ENCODE results near the gene EEF2K.
"Not testable (repeated sequence)": the region's sequence is repeated elsewhere in the genome, so short reads cannot be mapped to it uniquely, and the experiment has no call there.

EEF2K gene

GRCh38 chr16:22206013-22206841, at the start of gene EEF2K:
Gene EEF2K, plus strand, starts transcription at chr16:22206278. Its CDS starts 19,452 bp downstream, at chr16:22225730.
- peak; percentile 96 for DNase-seq

GRCh38 chr16:22161401-22161800, 44.7 kb upstream of the EEF2K start:
- DNase-seq: no peak

- DNase-seq: no peak
Observed at GRCh38 chr16:22161999-22162655, 44.0 kb upstream of the EEF2K start, which contains the start of gene SDR42E2. Gene SDR42E2, plus strand, starts transcription at chr16:22162506. Its CDS starts 3,077 bp downstream, at chr16:22165583.

GRCh38 chr16:22162656-22163009, 43.4 kb upstream of the EEF2K start:
- no peak for DNase-seq

GRCh38 chr16:22163806-22164205, 42.3 kb upstream of the EEF2K start:
- DNase-seq: no peak

- no peak for DNase-seq
Observed at GRCh38 chr16:22164482-22164881, 41.6 kb upstream of the EEF2K start.

GRCh38 chr16:22165508-22166285, 40.4 kb upstream of the EEF2K start:
- DNase-seq: no peak

- DNase-seq: no peak
Observed at GRCh38 chr16:22171953-22172352, 34.1 kb upstream of the EEF2K start.

- not testable (repeated sequence) for DNase-seq
Observed at GRCh38 chr16:22172642-22173041, 33.4 kb upstream of the EEF2K start.

- DNase-seq: no peak
Observed at GRCh38 chr16:22174642-22175041, 31.4 kb upstream of the EEF2K start.

GRCh38 chr16:22177968-22178930, 27.8 kb upstream of the EEF2K start:
- no peak for DNase-seq

GRCh38 chr16:22181426-22181825, 24.7 kb upstream of the EEF2K start:
- no peak for DNase-seq

- no peak for DNase-seq
Observed at GRCh38 chr16:22181843-22182242, 24.2 kb upstream of the EEF2K start.

- no peak for DNase-seq
Observed at GRCh38 chr16:22183335-22183734, 22.7 kb upstream of the EEF2K start.

GRCh38 chr16:22183901-22184614, 22.0 kb upstream of the EEF2K start:
- DNase-seq: no peak

GRCh38 chr16:22184615-22184968, 21.5 kb upstream of the EEF2K start:
- no peak for DNase-seq

GRCh38 chr16:22186517-22186916, 19.6 kb upstream of the EEF2K start:
- no peak for DNase-seq

GRCh38 chr16:22188267-22188594, 17.8 kb upstream of the EEF2K start:
- DNase-seq: no peak

GRCh38 chr16:22188595-22189442, 17.3 kb upstream of the EEF2K start:
- peak; percentile 89 for DNase-seq

GRCh38 chr16:22189473-22190080, 16.5 kb upstream of the EEF2K start:
- DNase-seq: peak; percentile 41
